Kidney tubule cell (primary cell): ENCODE measurements around the gene BMAL2.
A peak's percentile ranks its signal among the peaks of the same experiment; 100 is the strongest.

Experiments
- DNase-seq: peaks from one replicate; pipeline ENCODE4 v3.0.0-alpha.2; 2018; ENCODE audit warnings: low spot score

Gene BMAL2

GRCh38 chr12:27332714-27333402, at the start of gene BMAL2:
BMAL2 (plus strand) TSS chr12:27332836; CDS start chr12:27333073, 237 bp downstream.
- peak; percentile 73 for DNase-seq

- no peak for DNase-seq
These were observed 48.6 kb upstream of the BMAL2 start for GRCh38 chr12:27284021-27284420.

- no peak for DNase-seq
These were observed 47.9 kb upstream of the BMAL2 start for GRCh38 chr12:27284751-27285150.

GRCh38 chr12:27285403-27285802, 47.2 kb upstream of the BMAL2 start:
- DNase-seq, result no peak

GRCh38 chr12:27289414-27289813, 43.2 kb upstream of the BMAL2 start:
- no peak for DNase-seq

- no peak for DNase-seq
These were observed 42.0 kb upstream of the BMAL2 start for GRCh38 chr12:27290501-27291168.

GRCh38 chr12:27291862-27292261, 40.8 kb upstream of the BMAL2 start:
- DNase-seq, result no peak

GRCh38 chr12:27292718-27293117, 39.9 kb upstream of the BMAL2 start:
- no peak for DNase-seq

- no peak for DNase-seq
These were observed 39.2 kb upstream of the BMAL2 start for GRCh38 chr12:27293463-27293862.

GRCh38 chr12:27296674-27297073, 36.0 kb upstream of the BMAL2 start:
- DNase-seq, result no peak

- DNase-seq, result no peak
These were observed 35.1 kb upstream of the BMAL2 start for GRCh38 chr12:27297566-27297965.

GRCh38 chr12:27299102-27299501, 33.5 kb upstream of the BMAL2 start:
- no peak for DNase-seq

- no peak for DNase-seq
These were observed 32.4 kb upstream of the BMAL2 start for GRCh38 chr12:27300226-27300625.

- DNase-seq, result no peak
These were observed 29.2 kb upstream of the BMAL2 start for GRCh38 chr12:27303139-27304111.

- no peak for DNase-seq
These were observed 27.8 kb upstream of the BMAL2 start for GRCh38 chr12:27304856-27305255.

GRCh38 chr12:27305673-27306456, 26.8 kb upstream of the BMAL2 start:
- DNase-seq, result peak; percentile 52

GRCh38 chr12:27309293-27309994, 23.2 kb upstream of the BMAL2 start:
- DNase-seq, result no peak

GRCh38 chr12:27309995-27310315, 22.7 kb upstream of the BMAL2 start:
- DNase-seq, result no peak

- no peak for DNase-seq
These were observed 15.7 kb upstream of the BMAL2 start for GRCh38 chr12:27316947-27317346.

GRCh38 chr12:27319409-27319808, 13.2 kb upstream of the BMAL2 start:
- peak; percentile 33 for DNase-seq

GRCh38 chr12:27319848-27320247, 12.8 kb upstream of the BMAL2 start:
- no peak for DNase-seq
